Right cardiac atrium (tissue), 5 donors: Measurements from ENCODE around the gene MAMSTR. TPM values are rescaled to one million over a fixed set of nuclear protein-coding genes. Genes with fewer than 3 reads are reported as not detected.

Experiments
- ATAC-seq, 2 donors: fragments of 200-7000 bp; cut with Tn5 transposase; one replicate each; pipeline versions ENCODE4 v1.8.0 to v1.9.1; 2020; ENCODE audit warnings: moderate library complexity in 2 of 2, mild to moderate bottlenecking in 1 of 2
- DNase-seq, 3 donors: peaks; one replicate each; pipeline ENCODE4 v3.0.0-alpha.2; 2020
- H3K27ac ChIP-seq: one replicate; pipeline ENCODE4 v1.5.1; 2013; ENCODE audit warnings: mild to moderate bottlenecking, low read length, control low read depth, moderate library complexity
- H3K27me3 ChIP-seq: one replicate; pipeline ENCODE4 v1.6.1; 2013; ENCODE audit not compliant: control insufficient read depth, insufficient read depth
- H3K4me1 ChIP-seq: one replicate; pipeline ENCODE4 v1.6.1; 2013; ENCODE audit warnings: low read length; ENCODE audit not compliant: control insufficient read depth, insufficient read depth
- H3K4me3 ChIP-seq: one replicate; pipeline ENCODE4 v1.5.1; 2013; ENCODE audit warnings: low read length, control low read depth
- H3K9me3 ChIP-seq: one replicate; pipeline ENCODE4 v1.6.1; 2013; ENCODE audit warnings: low read length; ENCODE audit not compliant: control insufficient read depth
- WGBS: extraction: QIAGEN DNeasy Blood & Tissue Kit; methylation state at CpG from one replicate; pipeline ENCODE4 v1.1.7; 2013; 5-methylcytosine and 5-hydroxymethylcytosine counted together
- intact Hi-C, 4 donors: fragments of 100-400 bp; cut with DNase I; formaldehyde crosslinking; loops; one replicate each; pipeline versions ENCODE4 v1.11.0 to v1.14.0; 2022 to 2023
- polyA plus RNA-seq: library from polyadenylated mRNA; stranded (reverse); fragments of 200-250 nt; gene quantifications from one replicate; pipeline ENCODE4 v1.2.3, GENCODE V29; 2013
- total RNA-seq, 4 donors: library from RNA; stranded (reverse); fragmentation: NEBNext Ultra II Directional; extraction: Animal tissue kit (Norgen Biotek cat#: 25700); gene quantifications; one replicate each; pipeline ENCODE4 v1.2.1, GENCODE V29; 2021
- donor health status: healthy with polysubstance abuse.
- donor health status: DM: no; HTN: yes; CAD: no.
- donor health status: DM: no; HTN: no; CAD: no.
- donor health status: DM: no; HTN: yes; CAD: no; lungs with severe emphysema.
- donor health status: DM: yes; HTN: yes; CAD: no.

MAMSTR gene
- total and polyA plus RNA-seq, 5 donors, result 1.6 to 5.7 (median 4.0) TPM

GRCh38 chr19:48668761-48669160 lies 50.8 kb downstream of the MAMSTR start:
- 91% methylated on average over 2 of the region's 2 CpGs for WGBS
- Histone ChIP-seq H3K27me3 (no peaks in the 10 kb centered on the region), H3K4me3 (no peak overlapping the region), H3K4me1 (no peaks in the 10 kb centered on the region), H3K27ac (no peak overlapping the region), H3K9me3 (no peaks in the 10 kb centered on the region)
- intact Hi-C loops, result no loop called here
- DNase-seq (no peak), ATAC-seq (no peak)

- WGBS, result 85% methylated on average over 3 of the region's 3 CpGs
- intact Hi-C loops, result no loop called here
- H3K4me1 ChIP-seq, result no peaks in the 10 kb centered on the region
- no peak overlapping the region for H3K4me3 ChIP-seq
- H3K27ac ChIP-seq, result no peak overlapping the region
- ATAC-seq (no peak), DNase-seq (no peak)
- no peaks in the 10 kb centered on the region for H3K9me3 ChIP-seq
- H3K27me3 ChIP-seq, result no peaks in the 10 kb centered on the region
These were observed 51.2 kb downstream of the MAMSTR start for GRCh38 chr19:48668332-48668731.

GRCh38 chr19:48665786-48666185 lies 53.7 kb downstream of the MAMSTR start:
- Histone ChIP-seq H3K27ac (no peak overlapping the region), H3K4me3 (no peak overlapping the region), H3K9me3 (no peaks in the 10 kb centered on the region), H3K4me1 (no peaks in the 10 kb centered on the region), H3K27me3 (no peaks in the 10 kb centered on the region)
- 91% methylated on average over 6 of the region's 6 CpGs for WGBS
- DNase-seq (no peak), ATAC-seq (no peak)
- intact Hi-C loops, result no loop called here

GRCh38 chr19:48664476-48664875 lies 55.0 kb downstream of the MAMSTR start:
- 86% methylated on average over 14 of the region's 14 CpGs for WGBS
- H3K27me3 ChIP-seq, result no peaks in the 10 kb centered on the region
- no peaks in the 10 kb centered on the region for H3K9me3 ChIP-seq
- intact Hi-C loops, result no loop called here
- H3K27ac ChIP-seq, result no peak overlapping the region
- no peak overlapping the region for H3K4me3 ChIP-seq
- no peak for ATAC-seq
- DNase-seq, result no peak
- H3K4me1 ChIP-seq, result peaks cover 2% of the 10 kb centered on the region

- Histone ChIP-seq H3K4me3 (no peak overlapping the region), H3K27ac (no peak overlapping the region), H3K9me3 (no peaks in the 10 kb centered on the region), H3K4me1 (peaks cover 2% of the 10 kb centered on the region), H3K27me3 (no peaks in the 10 kb centered on the region)
- intact Hi-C loops, result no loop called here
- ATAC-seq (no peak), DNase-seq (no peak)
- WGBS, result 96% methylated on average over 4 of the region's 4 CpGs
These were observed 55.9 kb downstream of the MAMSTR start for GRCh38 chr19:48663667-48664066.

Other genes with a start within 250 kb of the MAMSTR start
- gene LMTK3, start 207.9 kb downstream of the MAMSTR start, total RNA-seq, result 1 to 10 TPM; 3.1 to 7.2 (median 5.5) TPM
- 2.9 TPM for gene LMTK3, start 207.9 kb downstream of the MAMSTR start, polyA plus RNA-seq
- under 1 TPM in 2 of 4 donors, not detected in 2; 0.25 to 0.76 TPM for gene SULT2B1, start 167.6 kb downstream of the MAMSTR start, total RNA-seq
- gene SULT2B1, start 167.6 kb downstream of the MAMSTR start, polyA plus RNA-seq, result 0.14 TPM
- gene SPACA4, start 113.0 kb downstream of the MAMSTR start, total RNA-seq, result not detected
- gene SPACA4, start 113.0 kb downstream of the MAMSTR start, polyA plus RNA-seq, result not detected
- under 1 TPM in 1 of 4 donors, not detected in 3; 0.33 TPM for gene FAM83E, start 104.6 kb downstream of the MAMSTR start, total RNA-seq
- gene FAM83E, start 104.6 kb downstream of the MAMSTR start, polyA plus RNA-seq, result 0.20 TPM
- gene RPL18, start 100.5 kb downstream of the MAMSTR start, total RNA-seq, result 100 to 1,000 TPM; 606 to 773 (median 699) TPM
- gene RPL18, start 100.5 kb downstream of the MAMSTR start, polyA plus RNA-seq, result 965 TPM
- gene SPHK2, start 100.2 kb downstream of the MAMSTR start, total RNA-seq, result 10 to 100 TPM in 3 of 4 donors, 1 to 10 TPM in 1; 7.3 to 12.7 (median 11.7) TPM
- gene SPHK2, start 100.2 kb downstream of the MAMSTR start, polyA plus RNA-seq, result 11.0 TPM
- gene DBP, start 82.3 kb downstream of the MAMSTR start, total RNA-seq, result 10 to 100 TPM in 3 of 4 donors, 1 to 10 TPM in 1; 2.8 to 16.9 (median 14.7) TPM
- 9.5 TPM for gene DBP, start 82.3 kb downstream of the MAMSTR start, polyA plus RNA-seq
- gene CA11, start 73.5 kb downstream of the MAMSTR start, total RNA-seq, result 10 to 100 TPM in 3 of 4 donors, 1 to 10 TPM in 1; 8.6 to 16.5 (median 13.2) TPM
- gene CA11, start 73.5 kb downstream of the MAMSTR start, polyA plus RNA-seq, result 16.6 TPM
- gene NTN5, start 46.7 kb downstream of the MAMSTR start, total RNA-seq, result under 1 TPM; 0.19 to 0.94 (median 0.57) TPM
- gene NTN5, start 46.7 kb downstream of the MAMSTR start, polyA plus RNA-seq, result 0.14 TPM
- gene FUT2, start 23.8 kb downstream of the MAMSTR start, total RNA-seq, result not detected
- gene FUT2, start 23.8 kb downstream of the MAMSTR start, polyA plus RNA-seq, result 0.09 TPM
- gene RASIP1, start 20.9 kb upstream of the MAMSTR start, total RNA-seq, result 10 to 100 TPM; 13.8 to 19.6 (median 17.5) TPM
- gene RASIP1, start 20.9 kb upstream of the MAMSTR start, polyA plus RNA-seq, result 20.4 TPM
- under 1 TPM; 0.18 to 0.54 (median 0.38) TPM for gene IZUMO1, start 27.2 kb upstream of the MAMSTR start, total RNA-seq
- 0.34 TPM for gene IZUMO1, start 27.2 kb upstream of the MAMSTR start, polyA plus RNA-seq
- 1 to 10 TPM; 2.2 to 4.0 (median 2.6) TPM for gene FUT1, start 32.9 kb upstream of the MAMSTR start, total RNA-seq
- gene FUT1, start 32.9 kb upstream of the MAMSTR start, polyA plus RNA-seq, result 3.0 TPM
- gene FGF21, start 35.8 kb upstream of the MAMSTR start, total RNA-seq, result not detected
- not detected for gene FGF21, start 35.8 kb upstream of the MAMSTR start, polyA plus RNA-seq
- gene BCAT2, start 91.3 kb upstream of the MAMSTR start, total RNA-seq, result 10 to 100 TPM; 24.6 to 46.7 (median 37.9) TPM
- 39.7 TPM for gene BCAT2, start 91.3 kb upstream of the MAMSTR start, polyA plus RNA-seq
- 1 to 10 TPM; 4.0 to 7.6 (median 5.5) TPM for gene HSD17B14, start 116.8 kb upstream of the MAMSTR start, total RNA-seq
- 4.0 TPM for gene HSD17B14, start 116.8 kb upstream of the MAMSTR start, polyA plus RNA-seq
- 10 to 100 TPM; 37.4 to 50.2 (median 44.0) TPM for gene PLEKHA4, start 148.9 kb upstream of the MAMSTR start, total RNA-seq
- gene PLEKHA4, start 148.9 kb upstream of the MAMSTR start, polyA plus RNA-seq, result 32.0 TPM
- 10 to 100 TPM; 60.8 to 80.2 (median 70.9) TPM for gene PPP1R15A, start 152.7 kb upstream of the MAMSTR start, total RNA-seq
- 156 TPM for gene PPP1R15A, start 152.7 kb upstream of the MAMSTR start, polyA plus RNA-seq
- gene TULP2, start 179.0 kb upstream of the MAMSTR start, total RNA-seq, result 1 to 10 TPM in 1 of 4 donors, under 1 TPM in 2, not detected in 1; 0.40 to 1.4 (median 0.46) TPM
- gene TULP2, start 179.0 kb upstream of the MAMSTR start, polyA plus RNA-seq, result 0.07 TPM
- 100 to 1,000 TPM; 275 to 327 (median 307) TPM for gene NUCB1, start 180.6 kb upstream of the MAMSTR start, total RNA-seq
- 213 TPM for gene NUCB1, start 180.6 kb upstream of the MAMSTR start, polyA plus RNA-seq
- under 1 TPM in 1 of 4 donors, not detected in 3; 0.31 TPM for gene DHDH, start 214.0 kb upstream of the MAMSTR start, total RNA-seq
- gene DHDH, start 214.0 kb upstream of the MAMSTR start, polyA plus RNA-seq, result not detected
- 10 to 100 TPM; 23.8 to 34.6 (median 30.4) TPM for gene BAX, start 235.2 kb upstream of the MAMSTR start, total RNA-seq
- 24.4 TPM for gene BAX, start 235.2 kb upstream of the MAMSTR start, polyA plus RNA-seq
- gene FTL, start 245.6 kb upstream of the MAMSTR start, total RNA-seq, result 1,000 to 10,000 TPM; 1,459 to 1,840 (median 1,541) TPM
- gene FTL, start 245.6 kb upstream of the MAMSTR start, polyA plus RNA-seq, result 1,675 TPM